DND-41 (cell line): Measurements from ENCODE around the gene HYDIN.

Source experiments
- CTCF ChIP-seq: IDR thresholded peaks from 2 replicates; pipeline ENCODE4 v1.5.1; 2012; ENCODE audit warnings: borderline replicate concordance, low read length, moderate library complexity, mild to moderate bottlenecking; ENCODE audit not compliant: poor library complexity, severe bottlenecking; ENCODE audit errors: extremely low read depth
- EZH2 ChIP-seq: IDR thresholded peaks from 3 replicates; pipeline ENCODE4 v1.6.1; 2012; ENCODE audit warnings: borderline replicate concordance, low read depth, mild to moderate bottlenecking, moderate library complexity, low read length, inconsistent platforms; ENCODE audit not compliant: severe bottlenecking

DNA sequence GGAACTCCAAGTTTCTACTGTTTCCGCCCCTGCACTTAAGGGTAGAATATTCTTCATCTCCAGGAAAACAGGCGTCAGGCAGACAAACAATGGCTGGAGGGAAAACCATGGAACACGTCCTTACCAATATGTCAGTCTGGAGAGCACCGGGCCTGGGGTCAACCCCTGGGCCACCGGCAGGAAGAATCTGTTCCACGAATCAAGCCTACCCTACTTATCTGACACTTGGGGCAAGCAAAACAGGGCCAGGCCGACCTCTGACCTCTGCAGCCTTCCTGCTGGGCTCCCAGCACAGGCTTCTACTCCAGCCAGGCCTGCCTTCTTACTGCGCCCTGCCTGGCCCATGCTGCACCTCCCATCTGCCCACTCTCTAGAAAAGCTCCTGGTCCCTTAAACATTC is 439.7 kb downstream of the HYDIN start:
- TF ChIP-seq EZH2 (no peak), CTCF (no peak)
